ENCODE results near the gene DUSP7.

DNA sequence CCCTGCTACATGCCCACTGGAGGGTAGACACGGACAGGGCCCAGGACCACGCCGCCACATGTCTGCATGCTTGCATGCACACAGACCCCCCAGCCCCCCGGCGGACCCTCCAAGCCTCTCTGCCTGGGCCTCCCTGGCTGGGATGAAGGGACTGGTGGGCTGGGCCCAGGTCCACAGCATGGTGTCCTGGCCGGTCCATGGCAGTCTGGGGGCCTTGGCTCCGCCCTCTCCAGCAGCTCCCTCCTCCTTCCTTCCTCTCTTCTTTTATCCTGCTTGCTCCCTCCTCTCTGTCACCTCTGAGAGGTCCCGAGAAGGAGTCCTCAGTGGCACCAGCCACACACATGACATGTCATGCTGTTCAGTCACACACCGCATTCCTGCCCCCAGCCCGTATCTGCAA is 24.5 kb downstream of the DUSP7 start:
- TF ChIP-seq POLR2A (IDR thresholded peaks at IDR 0.05) = no peak
- TF ChIP-seq CTCF (IDR thresholded peaks at IDR 0.05 in 8 of 11, conservative IDR thresholded peaks at IDR 0.05 in 3 of 11) = no peak

Measured in spleen (tissue), 7 donors.